ENCODE data around the gene ZMIZ1.

The ZMIZ1 gene

DNA sequence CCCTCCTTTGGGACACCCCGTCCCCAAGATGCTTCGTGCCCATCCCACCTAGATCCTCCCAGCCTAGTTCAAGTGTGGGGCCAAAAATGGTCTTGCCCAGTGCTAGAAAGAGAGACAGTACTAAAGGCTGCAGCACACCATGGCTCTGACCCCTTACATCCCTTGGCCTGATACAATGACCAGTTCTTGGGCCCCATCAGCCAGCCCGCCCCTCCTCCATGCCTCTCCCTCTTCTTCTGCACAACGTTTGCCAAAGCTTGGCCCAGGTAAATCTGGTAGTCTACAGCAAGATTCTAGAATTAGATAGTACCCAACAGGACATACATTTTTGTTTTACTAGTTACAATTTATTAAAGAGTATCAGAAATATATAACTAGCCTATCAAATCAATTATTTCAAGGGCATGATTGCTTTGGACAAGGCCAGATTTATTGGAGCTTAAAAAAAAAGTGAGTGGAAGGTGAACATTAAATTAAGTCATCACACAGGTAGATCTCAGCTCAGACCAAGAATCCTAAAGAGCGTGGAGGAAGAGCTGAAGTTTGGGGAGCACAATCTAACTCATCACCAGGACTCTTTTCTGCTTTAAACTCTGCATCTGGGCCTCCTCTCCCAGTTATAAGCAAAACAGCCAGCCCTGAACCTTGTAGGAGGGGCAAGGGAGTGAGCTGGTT lies 69.8 kb downstream of the ZMIZ1 start:
- no peaks in the 10 kb centered on the region for H3K9me3 ChIP-seq (ENCODE audit: control insufficient read depth, insufficient read depth, low read length)
- no peaks in the 10 kb centered on the region; the same call in 1 of the 2 replicates for H3K36me3 ChIP-seq (ENCODE audit: insufficient read depth, low read length)
- no peak overlapping the region for H3K9ac ChIP-seq (ENCODE audit: low read depth, low read length)
- H3K4me1 ChIP-seq (ENCODE audit: insufficient read depth, low read length) = peaks cover 24% of the 10 kb centered on the region

GRCh38 chr10:79139124-79139835 lies 70.5 kb downstream of the ZMIZ1 start:
- Histone ChIP-seq H3K4me1 (ENCODE audit: insufficient read depth, low read length) (peaks cover 30% of the 10 kb centered on the region), H3K9me3 (ENCODE audit: control insufficient read depth, insufficient read depth, low read length) (no peaks in the 10 kb centered on the region), H3K36me3 (ENCODE audit: insufficient read depth, low read length) (no peaks in the 10 kb centered on the region; the same call in 1 of the 2 replicates), H3K9ac (ENCODE audit: low read depth, low read length) (no peak overlapping the region)

- H3K9me3 ChIP-seq (ENCODE audit: control insufficient read depth, insufficient read depth, low read length) = no peaks in the 10 kb centered on the region
- H3K36me3 ChIP-seq (ENCODE audit: insufficient read depth, low read length) = no peaks in the 10 kb centered on the region; the same call in 1 of the 2 replicates
- peaks cover 35% of the 10 kb centered on the region for H3K4me1 ChIP-seq (ENCODE audit: insufficient read depth, low read length)
- no peak overlapping the region for H3K9ac ChIP-seq (ENCODE audit: low read depth, low read length)
Measured at GRCh38 chr10:79140085-79140793, 71.5 kb downstream of the ZMIZ1 start.

DNA sequence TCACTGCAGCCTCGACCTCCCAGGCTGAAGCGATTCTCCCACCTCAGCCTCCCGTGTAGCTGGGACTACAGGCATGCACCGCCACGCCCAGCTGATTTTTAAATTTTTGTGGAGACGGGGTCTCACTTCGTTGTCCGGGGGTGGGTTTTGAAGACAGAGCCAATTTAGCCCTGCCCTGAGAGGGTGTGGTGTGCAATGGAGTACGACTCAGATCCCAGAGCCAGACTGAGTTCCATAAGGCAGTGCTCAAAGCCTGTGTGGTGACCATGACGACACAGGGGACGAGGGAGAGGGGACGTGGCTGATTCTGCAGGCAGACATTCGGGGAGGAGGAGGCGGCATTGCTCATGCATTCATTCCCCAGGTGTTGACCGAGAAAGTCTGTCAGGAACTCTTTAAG lies 72.1 kb downstream of the ZMIZ1 start:
- H3K9me3 ChIP-seq (ENCODE audit: control insufficient read depth, insufficient read depth, low read length) = no peaks in the 10 kb centered on the region
- H3K36me3 ChIP-seq (ENCODE audit: insufficient read depth, low read length) = no peaks in the 10 kb centered on the region; the same call in 1 of the 2 replicates
- H3K4me1 ChIP-seq (ENCODE audit: insufficient read depth, low read length) = peaks cover 29% of the 10 kb centered on the region
- H3K9ac ChIP-seq (ENCODE audit: low read depth, low read length) = no peak overlapping the region

DNA sequence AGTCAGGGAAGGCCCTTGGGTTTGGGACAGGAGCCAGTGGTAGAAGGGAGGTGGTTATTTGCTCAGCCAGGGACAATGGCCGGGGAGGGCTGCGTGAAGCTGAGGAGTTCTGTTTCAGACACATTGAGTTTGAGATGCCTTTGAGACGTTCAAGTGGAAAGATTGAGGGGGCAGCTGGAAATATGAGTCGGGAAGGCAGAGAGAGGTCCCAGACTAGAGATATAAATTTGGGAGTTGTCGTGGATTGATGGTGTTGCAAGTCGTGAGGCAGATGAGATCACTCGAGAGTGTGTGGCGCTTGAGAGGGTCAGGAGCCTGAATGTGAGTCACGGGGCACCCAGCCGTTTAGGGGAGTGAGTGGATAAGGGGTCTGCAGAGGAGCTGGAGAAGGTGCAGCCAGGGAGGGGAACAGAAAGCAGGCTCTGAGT lies 73.3 kb downstream of the ZMIZ1 start:
- Histone ChIP-seq H3K36me3 (ENCODE audit: insufficient read depth, low read length) (no peaks in the 10 kb centered on the region; the same call in 1 of the 2 replicates), H3K9ac (ENCODE audit: low read depth, low read length) (no peak overlapping the region), H3K4me1 (ENCODE audit: insufficient read depth, low read length) (peaks cover 26% of the 10 kb centered on the region), H3K9me3 (ENCODE audit: control insufficient read depth, insufficient read depth, low read length) (no peaks in the 10 kb centered on the region)

DNA sequence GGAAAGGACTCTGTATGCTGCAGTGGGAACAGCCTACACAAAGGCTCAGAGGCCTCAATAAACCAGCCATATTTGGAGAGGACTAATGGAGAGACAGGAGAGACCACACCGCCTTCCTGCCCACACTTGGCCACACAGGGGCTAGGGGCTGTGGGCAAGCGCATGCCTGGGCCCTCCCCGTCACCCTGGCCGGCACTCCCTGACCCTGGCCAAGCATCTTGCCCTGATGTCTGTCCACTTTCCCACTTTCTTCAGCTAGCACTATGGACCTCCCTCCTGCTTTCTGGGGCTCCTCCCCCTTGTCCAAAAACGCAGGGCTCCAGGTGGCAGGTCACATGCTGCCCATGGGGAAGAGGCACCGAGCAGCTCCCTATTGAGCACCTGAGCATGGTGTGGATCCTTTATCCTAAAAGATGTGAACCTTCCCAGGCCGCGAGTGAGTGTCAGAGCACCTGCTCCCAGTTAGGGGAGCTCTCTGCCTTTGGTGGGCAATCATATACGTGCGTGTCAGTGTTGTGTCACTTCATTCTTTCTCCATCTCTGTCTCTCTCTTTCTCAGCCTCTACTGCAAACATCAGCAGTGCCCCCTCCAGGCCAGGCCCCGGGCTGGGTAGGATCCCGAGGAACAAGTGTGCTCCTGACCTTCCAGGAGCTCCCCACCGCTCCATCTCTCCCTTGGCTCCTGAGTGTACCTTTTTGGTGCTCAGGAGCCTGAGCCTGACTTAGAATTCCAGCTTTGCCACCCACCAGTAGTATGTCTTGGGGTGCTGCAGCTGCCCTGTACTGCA lies 74.0 kb downstream of the ZMIZ1 start:
- H3K9ac ChIP-seq (ENCODE audit: low read depth, low read length) = no peak overlapping the region
- peaks cover 21% of the 10 kb centered on the region for H3K4me1 ChIP-seq (ENCODE audit: insufficient read depth, low read length)
- H3K36me3 ChIP-seq (ENCODE audit: insufficient read depth, low read length) = no peaks in the 10 kb centered on the region; the same call in 1 of the 2 replicates
- no peaks in the 10 kb centered on the region for H3K9me3 ChIP-seq (ENCODE audit: control insufficient read depth, insufficient read depth, low read length)

DNA sequence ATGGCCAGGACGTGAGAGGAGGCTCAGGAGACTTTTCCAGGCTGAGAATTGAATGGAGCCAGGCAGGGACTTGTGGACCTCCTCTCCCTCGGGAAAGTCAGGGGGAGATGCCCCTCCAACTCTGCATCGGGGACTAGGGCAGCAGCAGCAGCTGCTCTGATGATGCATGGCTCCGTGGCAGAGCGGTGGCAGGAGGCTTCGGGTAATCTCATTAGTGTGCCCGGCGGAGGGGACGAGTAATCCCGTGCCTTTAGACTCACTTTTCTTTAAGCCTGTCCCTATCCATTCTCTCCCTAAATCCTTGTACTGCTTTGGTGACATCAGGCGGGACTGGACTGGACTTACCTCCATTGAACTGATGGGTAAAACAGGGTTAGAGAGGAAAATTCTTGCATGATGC lies 75.1 kb downstream of the ZMIZ1 start:
- Histone ChIP-seq H3K9me3 (ENCODE audit: control insufficient read depth, insufficient read depth, low read length) (no peaks in the 10 kb centered on the region), H3K36me3 (ENCODE audit: insufficient read depth, low read length) (no peaks in the 10 kb centered on the region; the same call in 1 of the 2 replicates), H3K9ac (ENCODE audit: low read depth, low read length) (no peak overlapping the region), H3K4me1 (ENCODE audit: insufficient read depth, low read length) (peaks cover 21% of the 10 kb centered on the region)

DNA sequence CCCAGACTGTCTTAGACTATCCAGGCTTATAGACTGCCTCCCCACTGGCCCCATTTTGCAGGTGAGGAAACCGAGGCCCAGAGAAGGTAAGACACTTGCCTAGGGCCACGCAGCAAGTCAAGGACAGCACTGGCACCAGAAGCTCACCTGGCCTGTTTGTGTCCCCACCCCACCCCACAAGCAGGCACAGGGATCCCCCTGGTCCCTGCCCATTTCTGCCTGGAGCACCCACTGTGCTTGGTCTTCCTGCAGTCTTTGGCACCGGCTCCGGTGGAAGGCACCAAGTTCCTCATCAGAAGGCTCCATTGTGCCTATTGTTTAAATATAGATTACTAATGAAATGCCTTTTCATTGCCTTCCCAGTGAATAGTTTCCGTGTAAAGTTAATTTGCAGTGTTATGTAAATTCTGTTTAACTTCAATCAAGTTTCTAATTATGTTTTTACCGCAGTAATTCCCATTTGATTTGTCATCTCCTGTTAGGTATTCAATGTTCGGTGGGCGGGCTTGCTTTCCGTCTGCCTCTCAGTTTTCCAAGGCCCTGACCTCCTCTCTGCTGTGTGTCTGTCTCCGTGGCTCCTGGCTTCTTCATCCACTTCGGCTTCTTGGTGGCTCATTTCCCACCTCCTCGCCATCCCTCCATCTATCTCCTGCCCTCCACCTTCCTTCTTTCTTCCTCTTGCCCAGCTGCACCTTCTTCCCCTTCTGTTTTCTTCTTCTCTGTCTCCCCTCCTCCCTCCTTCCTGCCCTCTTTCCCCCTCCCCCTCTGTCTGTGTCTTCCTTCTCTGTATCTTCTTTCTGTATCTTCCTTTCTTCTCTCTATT lies 75.8 kb downstream of the ZMIZ1 start:
- Histone ChIP-seq H3K36me3 (ENCODE audit: insufficient read depth, low read length) (no peaks in the 10 kb centered on the region; the same call in 1 of the 2 replicates), H3K9me3 (ENCODE audit: control insufficient read depth, insufficient read depth, low read length) (no peaks in the 10 kb centered on the region), H3K4me1 (ENCODE audit: insufficient read depth, low read length) (peaks cover 26% of the 10 kb centered on the region), H3K9ac (ENCODE audit: low read depth, low read length) (no peak overlapping the region)

DNA sequence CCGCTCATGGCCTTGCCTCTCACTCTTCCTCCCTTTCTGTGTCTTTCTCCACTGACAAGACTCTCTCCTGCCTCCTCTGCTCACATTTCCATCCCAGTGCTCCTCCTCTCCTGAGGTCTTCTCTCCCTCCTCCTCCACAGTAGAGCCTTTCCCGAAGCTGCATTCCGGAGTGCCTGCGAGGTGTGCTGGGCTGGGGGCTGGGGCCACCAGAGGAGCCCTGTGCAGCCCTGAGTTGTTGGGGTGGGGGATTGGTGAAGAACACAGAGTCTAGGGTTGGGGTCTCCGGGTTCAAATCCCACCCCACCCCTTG lies 76.4 kb downstream of the ZMIZ1 start:
- no peak overlapping the region for H3K9ac ChIP-seq (ENCODE audit: low read depth, low read length)
- no peaks in the 10 kb centered on the region for H3K9me3 ChIP-seq (ENCODE audit: control insufficient read depth, insufficient read depth, low read length)
- H3K4me1 ChIP-seq (ENCODE audit: insufficient read depth, low read length) = peaks cover 29% of the 10 kb centered on the region
- H3K36me3 ChIP-seq (ENCODE audit: insufficient read depth, low read length) = no peaks in the 10 kb centered on the region; the same call in 1 of the 2 replicates

GRCh38 chr10:79145517-79146470 lies 77.0 kb downstream of the ZMIZ1 start:
- Histone ChIP-seq H3K36me3 (ENCODE audit: insufficient read depth, low read length) (no peaks in the 10 kb centered on the region; the same call in 1 of the 2 replicates), H3K4me1 (ENCODE audit: insufficient read depth, low read length) (peaks cover 33% of the 10 kb centered on the region), H3K9me3 (ENCODE audit: control insufficient read depth, insufficient read depth, low read length) (no peaks in the 10 kb centered on the region), H3K9ac (ENCODE audit: low read depth, low read length) (no peak overlapping the region)

DNA sequence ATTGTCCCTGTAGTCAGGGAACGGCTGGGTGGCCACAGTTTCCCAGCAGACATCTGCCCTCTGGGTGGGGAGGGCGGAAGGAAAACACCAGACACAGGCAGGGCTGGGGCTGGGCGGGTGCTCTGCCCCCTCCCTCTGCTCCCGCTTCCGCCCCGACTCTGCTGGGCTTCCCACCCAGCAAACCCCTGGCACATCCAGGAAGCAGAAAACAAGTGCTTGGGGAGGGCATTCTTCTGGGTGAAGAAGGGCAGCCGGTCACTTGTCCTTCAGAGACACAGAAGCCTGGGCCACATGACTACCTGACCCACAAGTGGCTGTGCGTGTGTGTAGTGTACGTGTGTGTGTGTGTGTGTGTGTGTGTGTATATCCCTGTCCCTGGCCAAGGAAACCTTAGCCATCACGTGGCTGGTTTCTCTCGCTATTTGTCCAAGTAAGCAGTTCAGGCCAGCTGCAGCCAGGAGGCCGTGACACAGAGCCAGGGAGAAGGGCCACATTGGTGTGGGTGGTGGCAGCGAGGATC lies 77.9 kb downstream of the ZMIZ1 start:
- H3K9ac ChIP-seq (ENCODE audit: low read depth, low read length) = no peak overlapping the region
- H3K9me3 ChIP-seq (ENCODE audit: control insufficient read depth, insufficient read depth, low read length) = no peaks in the 10 kb centered on the region
- no peaks in the 10 kb centered on the region for H3K36me3 ChIP-seq (ENCODE audit: insufficient read depth, low read length)
- H3K4me1 ChIP-seq (ENCODE audit: insufficient read depth, low read length) = peaks cover 32% of the 10 kb centered on the region; the same call in 1 of the 2 replicates

DNA sequence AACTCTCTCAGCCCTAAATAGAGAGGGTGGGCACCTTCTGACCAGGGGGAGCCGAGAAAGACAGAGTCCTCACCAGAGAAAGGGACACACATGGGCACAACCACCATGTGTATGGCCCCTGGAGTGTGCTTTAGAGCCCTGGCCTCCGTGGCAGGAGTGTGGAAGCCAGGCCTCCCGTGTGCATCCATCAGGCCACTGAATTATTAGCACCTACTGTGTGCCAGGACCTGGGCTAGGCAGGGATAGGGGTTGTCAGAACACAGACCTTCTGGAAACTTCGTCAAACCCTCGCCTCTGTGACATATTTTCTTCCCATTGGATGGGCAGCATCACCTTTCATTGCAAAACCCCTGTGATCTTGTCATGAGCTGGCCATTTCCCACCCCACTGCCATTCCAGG lies 78.5 kb downstream of the ZMIZ1 start:
- peaks cover 37% of the 10 kb centered on the region for H3K4me1 ChIP-seq (ENCODE audit: insufficient read depth, low read length)
- H3K9me3 ChIP-seq (ENCODE audit: control insufficient read depth, insufficient read depth, low read length) = no peaks in the 10 kb centered on the region
- H3K9ac ChIP-seq (ENCODE audit: low read depth, low read length) = no peak overlapping the region
- no peaks in the 10 kb centered on the region for H3K36me3 ChIP-seq (ENCODE audit: insufficient read depth, low read length)

All from ES-I3 (cell line).